K562 treated with DMSO at 1 percent for 24 hours (cell line): ENCODE results near the gene BCL6B. TPM values are rescaled to one million over a fixed set of nuclear protein-coding genes. Genes with fewer than 3 reads are reported as not detected.

Source experiments
- total RNA-seq: library from RNA; unstranded; fragments of 300-600 nt; gene quantifications from 2 replicates; pipeline ENCODE4 v1.2.3, GENCODE V29; 2022; ENCODE audit warnings: low read depth; ENCODE audit not compliant: insufficient read depth

The BCL6B gene
- 1.2 TPM in 2 replicates for total RNA-seq

GRCh38 chr17:7022781-7023571, at the start of gene BCL6B:
Gene BCL6B (plus strand): TSS chr17:7023050. CDS start chr17:7023672, 622 bp downstream.

GRCh38 chr17:6995500-6996255, 27.2 kb upstream of the BCL6B start, which contains the start of gene ALOX12:
Gene ALOX12 (plus strand): TSS chr17:6996049. CDS start chr17:6996118, 69 bp downstream.

GRCh38 chr17:7035591-7036368, 12.9 kb downstream of the BCL6B start, which contains the start of gene SLC16A13:
Gene SLC16A13 (plus strand): TSS chr17:7036015. CDS start chr17:7036383, 368 bp downstream.

GRCh38 chr17:7043497-7044198, 20.8 kb downstream of the BCL6B start, which contains the start of gene SLC16A11:
Gene SLC16A11 (minus strand): TSS chr17:7044092. CDS start chr17:7043513, 579 bp downstream.

Other genes with a start within 250 kb of the BCL6B start
- not detected in 2 replicates for gene FBXO39, start 246.8 kb upstream of the BCL6B start, total RNA-seq
- not detected in 2 replicates for gene TEKT1, start 191.3 kb upstream of the BCL6B start, total RNA-seq
- 0.52 and 0.79 TPM in 2 replicates for gene ALOX12, start 27.0 kb upstream of the BCL6B start, total RNA-seq
- gene RNASEK, start 10.4 kb upstream of the BCL6B start, total RNA-seq: 291 and 322 TPM in 2 replicates
- gene SLC16A13, start 13.0 kb downstream of the BCL6B start, total RNA-seq: 9.1 and 11.3 TPM in 2 replicates
- 0.32 TPM in 1 of 2 replicates, not detected in the other for gene SLC16A11, start 21.0 kb downstream of the BCL6B start, total RNA-seq
- gene CLEC10A, start 57.2 kb downstream of the BCL6B start, total RNA-seq: not detected in 2 replicates
- not detected in 2 replicates for gene ASGR2, start 91.8 kb downstream of the BCL6B start, total RNA-seq
- 1.4 and 2.5 TPM in 2 replicates for gene ASGR1, start 156.3 kb downstream of the BCL6B start, total RNA-seq
- gene DLG4, start 196.8 kb downstream of the BCL6B start, total RNA-seq: 3.2 and 3.6 TPM in 2 replicates
- 252 and 266 TPM in 2 replicates for gene ACADVL, start 196.9 kb downstream of the BCL6B start, total RNA-seq
- gene DVL2, start 211.5 kb downstream of the BCL6B start, total RNA-seq: 55.4 and 59.5 TPM in 2 replicates
- 26.9 and 30.4 TPM in 2 replicates for gene PHF23, start 216.4 kb downstream of the BCL6B start, total RNA-seq
- gene GABARAP, start 219.4 kb downstream of the BCL6B start, total RNA-seq: 267 and 288 TPM in 2 replicates
- 70.4 and 74.9 TPM in 2 replicates for gene CTDNEP1, start 228.7 kb downstream of the BCL6B start, total RNA-seq
- gene ELP5, start 229.2 kb downstream of the BCL6B start, total RNA-seq: 54.3 and 56.3 TPM in 2 replicates
- gene CLDN7, start 239.4 kb downstream of the BCL6B start, total RNA-seq: 19.6 and 20.2 TPM in 2 replicates